Measurements from ENCODE around the gene SLX4IP. TPM values are rescaled to one million over a fixed set of nuclear protein-coding genes. Genes with fewer than 3 reads are reported as not detected.

Gene SLX4IP
- total RNA-seq, 1 donor from 2014 or later: 3.0 TPM

- DNase-seq (ENCODE audit: low spot score): peak; percentile 63
- ATAC-seq: peak; percentile 15
These were observed 237.0 kb downstream of the SLX4IP start for GRCh38 chr20:10671919-10672623.

- ATAC-seq (peak; percentile 36), DNase-seq (ENCODE audit: low spot score) (peak; percentile 71)
These were observed 237.6 kb downstream of the SLX4IP start for GRCh38 chr20:10672624-10673127.

- peak; percentile 46 for ATAC-seq
These were observed 238.2 kb downstream of the SLX4IP start for GRCh38 chr20:10673176-10673841.

GRCh38 chr20:10673842-10674683, 239.0 kb downstream of the SLX4IP start, which contains the start of gene JAG1:
JAG1 (minus strand) TSS chr20:10673999; CDS start chr20:10673530, 469 bp downstream.
- peak; percentile 85 for ATAC-seq

More at GRCh38 chr20:10673176-10673841, 238.2 kb downstream of the SLX4IP start:
- peak; percentile 57 for DNase-seq (ENCODE audit: low spot score)

GRCh38 chr20:10674684-10675449, 239.8 kb downstream of the SLX4IP start:
- peak; percentile 76 for DNase-seq (ENCODE audit: low spot score)
- ATAC-seq: peak; percentile 70

More at GRCh38 chr20:10673842-10674683, 239.0 kb downstream of the SLX4IP start, which contains the start of gene JAG1:
- DNase-seq (ENCODE audit: low spot score): peak; percentile 97

GRCh38 chr20:10675450-10675848, 240.3 kb downstream of the SLX4IP start:
- DNase-seq (ENCODE audit: low spot score) (no peak), ATAC-seq (no peak)

GRCh38 chr20:10676518-10676917, 241.4 kb downstream of the SLX4IP start:
- ATAC-seq: no peak
- no peak for DNase-seq (ENCODE audit: low spot score)

Other genes starting within 250 kb of the SLX4IP start
- gene SNAP25, start 216.5 kb upstream of the SLX4IP start, total RNA-seq: not detected
- 12.1 TPM for gene MKKS, start 1.1 kb upstream of the SLX4IP start, total RNA-seq
- 4.3 TPM for gene JAG1, start 238.7 kb downstream of the SLX4IP start, total RNA-seq

All from left lobe of liver (tissue), 2 donors.